Lower lobe of right lung (tissue), 2 donors: ENCODE data around the gene LIG3. TPM values are rescaled to one million over a fixed set of nuclear protein-coding genes. Genes with fewer than 3 reads are reported as not detected.

Experiments
- ATAC-seq, 2 donors: fragments of 200-7000 bp; cut with Tn5 transposase; one replicate each; pipeline ENCODE4 v1.9.1; 2020 to 2022; ENCODE audit warnings: mild to moderate bottlenecking in 2 of 2, moderate library complexity in 2 of 2
- DNase-seq: peaks from one replicate; pipeline ENCODE4 v3.0.0-alpha.2; 2020
- H3K27ac ChIP-seq: fragments of 200-600 bp; one replicate; pipeline ENCODE4 v1.8.0; 2022
- H3K27me3 ChIP-seq: fragments of 200-600 bp; one replicate; pipeline ENCODE4 v1.8.0; 2022; ENCODE audit warnings: low read depth
- H3K36me3 ChIP-seq: fragments of 200-600 bp; one replicate; pipeline ENCODE4 v1.8.0; 2022; ENCODE audit warnings: mild to moderate bottlenecking
- H3K4me1 ChIP-seq: fragments of 200-600 bp; one replicate; pipeline ENCODE4 v1.8.0; 2022
- H3K4me3 ChIP-seq: fragments of 200-600 bp; one replicate; pipeline ENCODE4 v1.8.0; 2022; ENCODE audit warnings: mild to moderate bottlenecking
- H3K9me3 ChIP-seq: fragments of 200-600 bp; one replicate; pipeline ENCODE4 v1.8.0; 2022
- intact Hi-C: fragments of 100-400 bp; cut with DNase I; formaldehyde crosslinking; loops from one replicate; pipeline ENCODE4 v1.11.0; 2022
- total RNA-seq: library from RNA; stranded (reverse); fragmentation: NEBNext Ultra II Directional; extraction: Animal tissue kit (Norgen Biotek cat#: 25700); gene quantifications from one replicate; pipeline ENCODE4 v1.2.1, GENCODE V29; 2021
- TF ChIP-seq, protein P1 (sequence below): fragments of 200-600 bp; IDR thresholded peaks from one replicate; pipeline ENCODE4 v1.8.0; 2022; ENCODE audit warnings: antibody characterized with exemption, mild to moderate bottlenecking
- donor health status: DM: no; HTN: yes; CAD: no; lungs with severe emphysema.

LIG3 gene
- total RNA-seq, 1 donor from 2014 or later, result 26.6 TPM

- ATAC-seq, result no peak
- Histone ChIP-seq H3K9me3 (no peaks in the 10 kb centered on the region), H3K27ac (peak overlapping the region; percentile 49), H3K4me3 (no peak overlapping the region), H3K36me3 (peaks cover 85% of the 10 kb centered on the region), H3K4me1 (peaks cover 10% of the 10 kb centered on the region), H3K27me3 (no peaks in the 10 kb centered on the region)
- TF ChIP-seq, protein P1, sequence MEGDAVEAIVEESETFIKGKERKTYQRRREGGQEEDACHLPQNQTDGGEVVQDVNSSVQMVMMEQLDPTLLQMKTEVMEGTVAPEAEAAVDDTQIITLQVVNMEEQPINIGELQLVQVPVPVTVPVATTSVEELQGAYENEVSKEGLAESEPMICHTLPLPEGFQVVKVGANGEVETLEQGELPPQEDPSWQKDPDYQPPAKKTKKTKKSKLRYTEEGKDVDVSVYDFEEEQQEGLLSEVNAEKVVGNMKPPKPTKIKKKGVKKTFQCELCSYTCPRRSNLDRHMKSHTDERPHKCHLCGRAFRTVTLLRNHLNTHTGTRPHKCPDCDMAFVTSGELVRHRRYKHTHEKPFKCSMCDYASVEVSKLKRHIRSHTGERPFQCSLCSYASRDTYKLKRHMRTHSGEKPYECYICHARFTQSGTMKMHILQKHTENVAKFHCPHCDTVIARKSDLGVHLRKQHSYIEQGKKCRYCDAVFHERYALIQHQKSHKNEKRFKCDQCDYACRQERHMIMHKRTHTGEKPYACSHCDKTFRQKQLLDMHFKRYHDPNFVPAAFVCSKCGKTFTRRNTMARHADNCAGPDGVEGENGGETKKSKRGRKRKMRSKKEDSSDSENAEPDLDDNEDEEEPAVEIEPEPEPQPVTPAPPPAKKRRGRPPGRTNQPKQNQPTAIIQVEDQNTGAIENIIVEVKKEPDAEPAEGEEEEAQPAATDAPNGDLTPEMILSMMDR, result no peak
- intact Hi-C loops, result no loop called here
- DNase-seq, result no peak
Measured at GRCh38 chr17:34991606-34992005, 11.3 kb downstream of the LIG3 start.

DNA sequence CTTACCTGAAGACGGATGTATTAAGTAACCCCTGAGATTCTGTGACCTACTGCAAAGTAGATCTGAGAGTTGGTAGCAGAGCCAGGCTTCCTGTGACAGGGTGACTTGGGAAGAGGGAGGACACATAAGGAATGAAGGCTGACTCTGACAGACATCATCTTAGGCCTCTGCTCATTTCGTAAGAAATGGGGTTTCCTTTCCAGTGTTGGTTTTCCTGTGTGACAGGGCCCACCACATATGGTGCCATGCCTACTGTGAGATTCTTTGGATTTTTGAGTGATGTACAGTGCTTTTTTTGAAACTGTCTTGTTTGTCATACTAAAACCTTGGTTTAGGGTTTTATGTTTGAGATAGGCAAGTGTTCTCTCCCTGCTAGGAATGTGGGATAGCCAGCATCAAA, 12.7 kb downstream of the LIG3 start:
- H3K27ac ChIP-seq, result no peak overlapping the region
- no peaks in the 10 kb centered on the region for H3K27me3 ChIP-seq
- TF ChIP-seq, protein P1, result no peak
- H3K4me1 ChIP-seq, result peaks cover 22% of the 10 kb centered on the region
- no peak for ATAC-seq
- no peak overlapping the region for H3K4me3 ChIP-seq
- intact Hi-C loops, result no loop called here
- no peaks in the 10 kb centered on the region for H3K9me3 ChIP-seq
- no peak for DNase-seq
- peaks cover 81% of the 10 kb centered on the region for H3K36me3 ChIP-seq

DNA sequence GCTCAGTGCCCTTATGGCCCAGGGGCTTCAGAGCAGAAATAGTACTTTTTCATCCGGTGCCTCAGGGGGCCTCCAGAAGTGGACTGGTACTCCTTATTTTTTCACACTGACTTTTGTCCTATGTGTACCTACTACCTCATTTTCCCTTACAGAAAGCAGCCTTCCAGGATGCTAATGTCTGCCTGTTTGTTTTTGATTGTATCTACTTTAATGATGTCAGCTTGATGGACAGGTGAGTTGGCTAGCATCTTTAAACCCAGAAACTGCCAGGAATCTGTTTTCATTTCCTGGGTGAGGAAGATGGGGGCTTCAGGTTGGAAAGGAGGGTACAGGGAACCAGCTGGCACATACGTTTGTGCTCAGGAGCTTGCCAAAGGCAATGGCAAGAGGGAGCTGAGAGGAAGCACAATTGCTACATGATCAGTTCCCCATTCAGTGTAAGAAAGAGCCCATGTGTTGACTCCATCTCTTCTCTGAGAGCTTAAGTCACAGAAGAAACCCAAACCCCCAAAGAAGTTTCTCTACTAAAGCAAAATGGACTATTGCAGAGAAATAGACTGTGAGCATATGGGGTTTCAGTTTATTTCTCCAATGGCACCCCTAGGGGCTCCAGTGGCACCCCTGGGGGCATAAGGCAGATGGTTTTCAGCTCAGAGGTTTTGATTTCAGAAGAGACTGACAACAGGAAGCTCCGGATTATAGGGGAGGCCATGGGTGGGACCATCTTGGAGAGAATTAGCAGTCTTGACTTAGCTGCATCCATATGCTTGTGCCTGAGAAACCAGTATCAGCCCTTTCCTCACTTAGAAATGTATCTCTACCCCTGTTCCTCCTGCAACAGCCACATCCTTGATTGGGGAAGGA, 16.3 kb downstream of the LIG3 start:
- ATAC-seq (no peak), DNase-seq (no peak)
- H3K4me1 ChIP-seq, result peaks cover 18% of the 10 kb centered on the region
- no peaks in the 10 kb centered on the region for H3K9me3 ChIP-seq
- no peaks in the 10 kb centered on the region for H3K27me3 ChIP-seq
- no peak overlapping the region for H3K4me3 ChIP-seq
- TF ChIP-seq, protein P1, result no peak
- H3K27ac ChIP-seq, result peak overlapping the region; percentile 20
- peaks cover 83% of the 10 kb centered on the region for H3K36me3 ChIP-seq
- intact Hi-C loops, result no loop called here

- intact Hi-C loops, result no loop called here
- peak; percentile 72 to 83 for ATAC-seq
Measured at GRCh38 chr17:34997355-34997862, 17.1 kb downstream of the LIG3 start.

DNA sequence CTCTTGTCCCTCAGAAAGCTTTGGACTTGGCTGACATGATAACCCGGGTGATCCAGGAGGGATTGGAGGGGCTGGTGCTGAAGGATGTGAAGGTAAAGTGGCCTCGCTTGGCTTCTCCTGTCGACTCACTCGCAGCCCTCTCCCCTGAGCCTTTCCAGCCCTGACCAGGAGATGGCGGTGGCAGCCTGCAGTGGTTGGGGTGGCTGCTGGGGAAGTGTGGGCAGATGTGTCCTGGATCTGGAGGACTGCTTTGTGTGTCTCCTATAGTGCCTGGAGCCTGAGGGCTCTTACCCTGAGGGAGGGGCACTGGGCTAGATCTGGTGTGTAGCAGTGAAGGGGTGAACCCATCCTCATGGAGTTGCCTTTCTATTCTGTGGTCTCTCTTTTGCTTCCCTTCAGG, 17.9 kb downstream of the LIG3 start:
- Histone ChIP-seq H3K9me3 (no peaks in the 10 kb centered on the region), H3K4me1 (peaks cover 18% of the 10 kb centered on the region), H3K36me3 (peaks cover 83% of the 10 kb centered on the region), H3K27me3 (no peaks in the 10 kb centered on the region), H3K27ac (peak overlapping the region; percentile 63), H3K4me3 (no peak overlapping the region)
- TF ChIP-seq, protein P1, result peak; percentile 72
- DNase-seq (peak; percentile 72), ATAC-seq (peak; percentile 80 to 87)
- intact Hi-C loops, result no loop called here

More at GRCh38 chr17:34997355-34997862, 17.1 kb downstream of the LIG3 start:
- H3K9me3 ChIP-seq, result no peaks in the 10 kb centered on the region
- DNase-seq, result no peak
- H3K27me3 ChIP-seq, result no peaks in the 10 kb centered on the region
- TF ChIP-seq, protein P1, result no peak
- no peak overlapping the region for H3K4me3 ChIP-seq
- H3K4me1 ChIP-seq, result peaks cover 18% of the 10 kb centered on the region
- H3K27ac ChIP-seq, result peak overlapping the region; percentile 63
- peaks cover 83% of the 10 kb centered on the region for H3K36me3 ChIP-seq
